ENCODE results near the gene PFAS.

Gene PFAS

GRCh38 chr17:8237175-8237574 is 11.9 kb upstream of the PFAS start:
- Histone ChIP-seq H3K27ac (replicated peaks) (no peak overlapping the region), H3K27me3 (ENCODE audit: insufficient read depth, poor library complexity, severe bottlenecking) (no peaks in the 10 kb centered on the region), H3K4me3 (replicated peaks; ENCODE audit: insufficient read depth, low read length) (no peak overlapping the region)
- DNase-seq (ENCODE audit: low read depth in 1 of 2, low spot score in 1 of 2): no peak
- TF ChIP-seq CTCF (IDR thresholded peaks at IDR 0.05; ENCODE audit: insufficient read depth, low read length): no peak
- no peak for TF ChIP-seq GABPA (IDR thresholded peaks at IDR 0.05; ENCODE audit: low read depth)
- no peak for TF ChIP-seq REST (IDR thresholded peaks at IDR 0.05; ENCODE audit: insufficient replicate concordance, low read depth)
- no peak for TF ChIP-seq SPI1 (IDR thresholded peaks at IDR 0.05; ENCODE audit: borderline replicate concordance, low read depth)
- TF ChIP-seq POLR2AphosphoS5 (IDR thresholded peaks at IDR 0.05; ENCODE audit: low read depth): no peak

DNA sequence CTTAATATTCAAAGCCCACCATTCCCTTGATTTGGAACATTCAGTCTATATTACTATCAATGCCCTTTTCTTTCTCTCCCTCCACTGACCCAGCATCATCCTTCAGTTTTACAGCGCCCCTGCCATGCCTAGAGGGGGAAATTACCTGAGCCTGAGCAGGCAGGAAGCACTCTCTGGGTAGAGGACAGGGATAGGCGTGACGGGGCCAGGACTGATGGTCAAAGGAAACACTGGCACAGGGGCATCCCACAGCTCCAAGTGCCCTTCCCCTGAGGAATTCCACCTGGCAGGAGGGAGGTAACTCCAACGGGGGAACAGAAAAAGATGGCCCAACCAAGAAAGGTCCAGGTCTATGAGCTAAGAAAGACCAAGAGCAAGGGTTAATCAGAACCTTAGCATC is 11.2 kb upstream of the PFAS start:
- no peaks in the 10 kb centered on the region for H3K27me3 ChIP-seq (ENCODE audit: insufficient read depth, poor library complexity, severe bottlenecking)
- H3K4me3 ChIP-seq (replicated peaks; ENCODE audit: insufficient read depth, low read length): no peak overlapping the region
- no peak overlapping the region for H3K27ac ChIP-seq (replicated peaks)
- DNase-seq (ENCODE audit: low read depth in 1 of 2, low spot score in 1 of 2): no peak
- TF ChIP-seq SPI1 (IDR thresholded peaks at IDR 0.05; ENCODE audit: borderline replicate concordance, low read depth) (no peak), POLR2AphosphoS5 (IDR thresholded peaks at IDR 0.05; ENCODE audit: low read depth) (no peak), REST (IDR thresholded peaks at IDR 0.05; ENCODE audit: insufficient replicate concordance, low read depth) (no peak), CTCF (IDR thresholded peaks at IDR 0.05; ENCODE audit: insufficient read depth, low read length) (no peak), GABPA (IDR thresholded peaks at IDR 0.05; ENCODE audit: low read depth) (no peak)

DNA sequence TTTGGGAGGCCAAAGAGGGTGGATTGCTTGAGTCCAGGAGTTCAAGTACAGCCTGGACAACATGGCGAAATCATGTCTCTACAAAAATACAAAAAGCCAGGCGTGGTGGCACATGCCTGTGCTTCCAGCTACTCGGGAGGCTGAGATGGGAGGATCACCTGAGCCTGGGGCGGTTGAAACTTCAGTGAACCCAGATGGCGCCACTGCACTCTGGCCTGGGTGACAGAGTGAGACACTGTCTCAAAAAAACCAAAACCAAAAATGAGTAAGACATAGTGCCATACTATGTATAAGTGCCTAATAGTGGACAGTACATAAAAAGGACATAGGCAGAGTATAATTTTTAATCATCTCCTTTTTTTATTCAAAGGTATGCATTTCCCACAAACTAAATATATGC is 5.3 kb upstream of the PFAS start:
- no peak overlapping the region for H3K27ac ChIP-seq (replicated peaks)
- no peak overlapping the region for H3K4me3 ChIP-seq (replicated peaks; ENCODE audit: insufficient read depth, low read length)
- DNase-seq (ENCODE audit: low read depth in 1 of 2, low spot score in 1 of 2): no peak
- no peak for TF ChIP-seq SPI1 (IDR thresholded peaks at IDR 0.05; ENCODE audit: borderline replicate concordance, low read depth)
- no peak for TF ChIP-seq GABPA (IDR thresholded peaks at IDR 0.05; ENCODE audit: low read depth)
- TF ChIP-seq POLR2AphosphoS5 (IDR thresholded peaks at IDR 0.05; ENCODE audit: low read depth): no peak
- TF ChIP-seq CTCF (IDR thresholded peaks at IDR 0.05; ENCODE audit: insufficient read depth, low read length): no peak
- TF ChIP-seq REST (IDR thresholded peaks at IDR 0.05; ENCODE audit: insufficient replicate concordance, low read depth): no peak
- H3K27me3 ChIP-seq (ENCODE audit: insufficient read depth, poor library complexity, severe bottlenecking): no peaks in the 10 kb centered on the region
